H1 (cell line): ENCODE results near the gene DOK3. TPM values are rescaled to one million over a fixed set of nuclear protein-coding genes. Genes with fewer than 3 reads are reported as not detected.

Experiments used
- CHD1 ChIP-seq: IDR thresholded peaks from 2 replicates; pipeline ENCODE4 v1.6.1; 2012; ENCODE audit warnings: low read depth, low read length, improper control_type of control experiment
- POLR2AphosphoS5 ChIP-seq: IDR thresholded peaks from 2 replicates; pipeline ENCODE4 v1.6.1; 2011; ENCODE audit warnings: low read depth, low read length
- RAD21 ChIP-seq, 2 experiments: IDR thresholded peaks in 1 of 2; conservative IDR thresholded peaks in 1 of 2; 2 replicates each; pipeline ENCODE4 v1.6.1; 2011; ENCODE audit warnings: low read depth in 2 of 2, low read length in 2 of 2, improper control_type of control experiment in 1 of 2, inconsistent platforms in 1 of 2, mild to moderate bottlenecking in 1 of 2, moderate library complexity in 1 of 2
- SUZ12 ChIP-seq: fragments of 200-600 bp; sonication (generic); IDR thresholded peaks from 2 replicates; pipeline ENCODE4 v1.6.1; 2012; ENCODE audit warnings: mild to moderate bottlenecking, inconsistent platforms, low read length, moderate library complexity, mixed read lengths
- polyA plus RNA-seq, 7 experiments: library from polyadenylated mRNA; depleted of rRNA in 3 of 7; stranded (reverse) in 5 of 7; unstranded in 2 of 7; fragments of >200 nt in 5 of 7; fragments of 200-250 nt in 2 of 7; gene quantifications; 1 replicate in 5 of 7; 2 replicates in 1 of 7; 4 replicates in 1 of 7; pipeline versions ENCODE4 v1.2.1 to v1.2.3, GENCODE V29; 2011 to 2013; ENCODE audit warnings: missing spikeins in 2 of 7, mixed read lengths in 2 of 7
- total RNA-seq: library from RNA; stranded (reverse); fragmentation: NEBNext Ultra II Directional; extraction: Animal tissue kit (Norgen Biotek cat#: 25700); gene quantifications from 2 replicates; pipeline ENCODE4 v1.2.1, GENCODE V29; 2021

DOK3 gene
- total and polyA plus RNA-seq, 2 of the 8 experiments (the other 6 are each of a cell fraction or from before 2014, with no cell fraction given) = 4.2 to 6.4 TPM

DNA sequence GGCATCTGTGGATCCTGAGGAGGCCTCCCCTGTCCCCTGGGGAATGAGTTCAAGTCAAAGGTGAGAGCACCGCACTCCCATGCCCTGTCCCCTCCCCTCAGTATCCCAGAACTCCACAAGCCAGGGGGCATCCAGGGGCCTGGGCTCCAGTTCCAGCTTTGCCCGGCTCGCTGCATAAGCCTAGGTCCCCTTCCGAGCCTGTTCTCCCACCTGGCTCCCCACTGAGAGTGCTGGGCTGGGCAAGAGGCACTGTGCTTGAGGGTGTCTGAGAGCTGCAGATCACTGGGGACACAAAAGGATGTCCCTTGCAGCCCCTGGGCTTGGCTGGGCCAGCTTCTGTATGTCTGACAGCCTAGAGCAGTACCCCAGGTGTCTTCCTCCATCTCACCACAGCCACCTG, 4.6 kb downstream of the DOK3 start (continued):
- TF ChIP-seq RAD21 (IDR thresholded peaks at IDR 0.05 in 1 of 2, conservative IDR thresholded peaks at IDR 0.05 in 1 of 2; ENCODE audit: low read depth in 2 of 2, low read length in 2 of 2) = no peak
- no peak for TF ChIP-seq CHD1
- TF ChIP-seq POLR2AphosphoS5 = no peak
- no peak for TF ChIP-seq SUZ12
- TF ChIP-seq, all 59 proteins: peak for 0
